Measurements from ENCODE around the gene GSDME. TPM values are rescaled to one million over a fixed set of nuclear protein-coding genes. Genes with fewer than 3 reads are reported as not detected.

The GSDME gene
- total and polyA plus RNA-seq, 4 donors: 3.2 to 4.0 (median 3.7) TPM

DNA sequence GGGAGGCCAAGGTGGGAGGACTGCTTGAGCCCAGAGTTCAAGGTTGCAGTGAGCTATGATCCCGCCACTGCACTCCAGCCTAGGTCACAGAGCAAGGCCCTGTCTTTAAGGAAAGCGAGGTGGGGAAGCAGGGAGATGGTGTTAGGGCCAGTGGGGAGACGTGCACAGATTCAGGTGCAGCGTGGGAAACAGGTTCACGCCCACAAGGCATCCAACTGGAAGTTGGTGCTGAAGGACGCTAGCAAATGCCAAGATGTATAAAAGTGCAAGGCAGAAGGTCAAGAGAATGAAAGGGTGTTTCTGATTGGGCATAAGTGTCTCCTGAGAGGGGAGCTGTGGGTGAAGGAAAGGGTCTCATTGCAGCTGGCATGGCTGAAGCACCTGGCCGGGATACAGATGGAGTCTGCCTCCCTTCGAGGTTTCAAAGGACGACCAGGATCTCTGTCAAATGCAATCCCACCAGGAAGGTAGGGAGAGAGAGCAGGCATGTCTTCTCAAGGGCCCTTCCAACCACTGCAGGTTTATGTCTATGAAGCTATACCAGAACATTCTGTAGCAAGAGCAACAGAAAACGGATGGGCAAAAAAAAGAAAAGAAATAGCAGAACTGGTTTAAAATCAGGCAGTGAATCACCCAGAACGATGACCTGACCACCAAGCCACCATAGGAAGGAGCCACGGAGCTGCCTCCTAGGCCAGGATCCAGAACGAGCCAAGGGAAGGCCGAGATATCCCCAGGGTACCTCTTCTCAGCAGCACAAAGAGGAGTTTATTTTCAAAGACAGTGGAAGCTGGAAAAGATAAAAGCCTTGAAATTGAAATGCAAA is 43.2 kb downstream of the GSDME start:
- 92% methylated on average over 14 of the region's 14 CpGs for WGBS

GRCh38 chr7:24713039-24713793 is 44.0 kb downstream of the GSDME start:
- no peak for DNase-seq (ENCODE audit: low spot score)
- no peak for TF ChIP-seq MAX (IDR thresholded peaks at IDR 0.05)
- H3K9ac ChIP-seq (ENCODE audit: low read depth in 1 of 2, low read length in 2 of 2): no peak overlapping the region
- no peaks in the 10 kb centered on the region for H3K27me3 ChIP-seq (ENCODE audit: control insufficient read depth in 4 of 4, insufficient read depth in 4 of 4, low read length in 3 of 4)
- no peaks in the 10 kb centered on the region for H3K4me1 ChIP-seq (ENCODE audit: control insufficient read depth in 4 of 4, insufficient read depth in 4 of 4, low read length in 3 of 4)
- H3K36me3 ChIP-seq (ENCODE audit: control insufficient read depth in 4 of 4, insufficient read depth in 3 of 4, low read depth in 1 of 4, low read length in 3 of 4): no peaks in the 10 kb centered on the region
- 92% methylated on average over 12 of the region's 12 CpGs for WGBS
- no peak overlapping the region for H3K4me3 ChIP-seq (ENCODE audit: low read depth in 1 of 3, low read length in 3 of 3)
- H3K9me3 ChIP-seq (ENCODE audit: control insufficient read depth in 4 of 4, low read length in 3 of 4): no peaks in the 10 kb centered on the region
- no peak overlapping the region for H3K27ac ChIP-seq (ENCODE audit: low read depth in 1 of 2, low read length in 2 of 2)

More for the DNA sequence above, 43.2 kb downstream of the GSDME start:
- TF ChIP-seq SP1 (IDR thresholded peaks at IDR 0.05) (no peak), GABPA (IDR thresholded peaks at IDR 0.05 in 1 of 2, conservative IDR thresholded peaks at IDR 0.05 in 1 of 2) (no peak), YY1 (IDR thresholded peaks at IDR 0.05) (no peak), FOXA2 (IDR thresholded peaks at IDR 0.05) (no peak), TAF1 (conservative IDR thresholded peaks at IDR 0.05) (no peak), NR2F2 (IDR thresholded peaks at IDR 0.05) (no peak), HNF4G (IDR thresholded peaks at IDR 0.05) (no peak), JUND (IDR thresholded peaks at IDR 0.05) (no peak), HNF4A (conservative IDR thresholded peaks at IDR 0.05) (no peak), RXRA (IDR thresholded peaks at IDR 0.05) (no peak), MAX (IDR thresholded peaks at IDR 0.05) (no peak)
- TF ChIP-seq, protein P1, sequence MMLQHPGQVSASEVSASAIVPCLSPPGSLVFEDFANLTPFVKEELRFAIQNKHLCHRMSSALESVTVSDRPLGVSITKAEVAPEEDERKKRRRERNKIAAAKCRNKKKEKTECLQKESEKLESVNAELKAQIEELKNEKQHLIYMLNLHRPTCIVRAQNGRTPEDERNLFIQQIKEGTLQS (IDR thresholded peaks at IDR 0.05): no peak
- TF ChIP-seq, protein P2, sequence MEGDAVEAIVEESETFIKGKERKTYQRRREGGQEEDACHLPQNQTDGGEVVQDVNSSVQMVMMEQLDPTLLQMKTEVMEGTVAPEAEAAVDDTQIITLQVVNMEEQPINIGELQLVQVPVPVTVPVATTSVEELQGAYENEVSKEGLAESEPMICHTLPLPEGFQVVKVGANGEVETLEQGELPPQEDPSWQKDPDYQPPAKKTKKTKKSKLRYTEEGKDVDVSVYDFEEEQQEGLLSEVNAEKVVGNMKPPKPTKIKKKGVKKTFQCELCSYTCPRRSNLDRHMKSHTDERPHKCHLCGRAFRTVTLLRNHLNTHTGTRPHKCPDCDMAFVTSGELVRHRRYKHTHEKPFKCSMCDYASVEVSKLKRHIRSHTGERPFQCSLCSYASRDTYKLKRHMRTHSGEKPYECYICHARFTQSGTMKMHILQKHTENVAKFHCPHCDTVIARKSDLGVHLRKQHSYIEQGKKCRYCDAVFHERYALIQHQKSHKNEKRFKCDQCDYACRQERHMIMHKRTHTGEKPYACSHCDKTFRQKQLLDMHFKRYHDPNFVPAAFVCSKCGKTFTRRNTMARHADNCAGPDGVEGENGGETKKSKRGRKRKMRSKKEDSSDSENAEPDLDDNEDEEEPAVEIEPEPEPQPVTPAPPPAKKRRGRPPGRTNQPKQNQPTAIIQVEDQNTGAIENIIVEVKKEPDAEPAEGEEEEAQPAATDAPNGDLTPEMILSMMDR (IDR thresholded peaks at IDR 0.05; ENCODE audit: low read depth, low read length, missing input control): no peak
- Histone ChIP-seq H3K9ac (ENCODE audit: low read depth in 1 of 2, low read length in 2 of 2) (no peak overlapping the region), H3K9me3 (ENCODE audit: control insufficient read depth in 4 of 4, low read length in 3 of 4) (no peaks in the 10 kb centered on the region), H3K4me3 (ENCODE audit: low read depth in 1 of 3, low read length in 3 of 3) (no peak overlapping the region), H3K4me1 (ENCODE audit: control insufficient read depth in 4 of 4, insufficient read depth in 4 of 4, low read length in 3 of 4) (no peaks in the 10 kb centered on the region), H3K27ac (ENCODE audit: low read depth in 1 of 2, low read length in 2 of 2) (no peak overlapping the region), H3K36me3 (ENCODE audit: control insufficient read depth in 4 of 4, insufficient read depth in 3 of 4, low read depth in 1 of 4, low read length in 3 of 4) (no peaks in the 10 kb centered on the region), H3K27me3 (ENCODE audit: control insufficient read depth in 4 of 4, insufficient read depth in 4 of 4, low read length in 3 of 4) (no peaks in the 10 kb centered on the region)
- DNase-seq (ENCODE audit: low spot score): no peak

All from liver (tissue), 9 donors.